T-helper 1 cell (primary cell): ENCODE data around the gene PRDX1.
"Not testable (repeated sequence)": the region's sequence is repeated elsewhere in the genome, so short reads cannot be mapped to it uniquely, and the experiment has no call there.

Source experiments
- DNase-seq, 5 donors: peaks; one replicate each; pipeline ENCODE4 v3.0.0-alpha.2; 2012 to 2020

PRDX1 gene

GRCh38 chr1:45503462-45504360 lies 18.0 kb downstream of the PRDX1 start:
- DNase-seq: no peak

GRCh38 chr1:45501505-45501859 lies 20.2 kb downstream of the PRDX1 start:
- no peak for DNase-seq

- DNase-seq: no peak
Measured at GRCh38 chr1:45499415-45499769, 22.3 kb downstream of the PRDX1 start.

GRCh38 chr1:45498279-45498678 lies 23.4 kb downstream of the PRDX1 start:
- no peak for DNase-seq

GRCh38 chr1:45493116-45493697 lies 28.5 kb downstream of the PRDX1 start:
- peak in 4 of 5 donors; percentile 37 to 57 (median 48) for DNase-seq

GRCh38 chr1:45492691-45493090 lies 29.0 kb downstream of the PRDX1 start:
- DNase-seq: no peak

- DNase-seq: no peak
Measured at GRCh38 chr1:45491487-45492260, 30.0 kb downstream of the PRDX1 start.

- peak; percentile 92 to 99 (median 94) for DNase-seq
Measured at GRCh38 chr1:45490626-45491486, 30.8 kb downstream of the PRDX1 start, which contains the start of gene TESK2. Gene TESK2 (minus strand): TSS chr1:45491163. CDS start chr1:45457785, 33,378 bp downstream.

GRCh38 chr1:45490121-45490625 lies 31.5 kb downstream of the PRDX1 start:
- no peak for DNase-seq

GRCh38 chr1:45489379-45489778 lies 32.3 kb downstream of the PRDX1 start:
- not testable (repeated sequence) for DNase-seq

GRCh38 chr1:45488666-45489377 lies 32.9 kb downstream of the PRDX1 start:
- DNase-seq: no peak

- no peak for DNase-seq
Measured at GRCh38 chr1:45485949-45486348, 35.7 kb downstream of the PRDX1 start.

- no peak for DNase-seq
Measured at GRCh38 chr1:45479039-45479748, 42.5 kb downstream of the PRDX1 start.

GRCh38 chr1:45478121-45478814 lies 43.4 kb downstream of the PRDX1 start:
- no peak for DNase-seq

- DNase-seq: no peak
Measured at GRCh38 chr1:45477646-45478045, 44.0 kb downstream of the PRDX1 start.

GRCh38 chr1:45474194-45474593 lies 47.5 kb downstream of the PRDX1 start:
- DNase-seq: not testable (repeated sequence)

GRCh38 chr1:45473302-45473701 lies 48.4 kb downstream of the PRDX1 start:
- DNase-seq: no peak

- DNase-seq: no peak
Measured at GRCh38 chr1:45470306-45470798, 51.3 kb downstream of the PRDX1 start.

GRCh38 chr1:45467353-45467752 lies 54.3 kb downstream of the PRDX1 start:
- DNase-seq: not testable (repeated sequence)

GRCh38 chr1:45465277-45465676 lies 56.4 kb downstream of the PRDX1 start:
- DNase-seq: no peak
